Stimulated activated CD8-positive, alpha-beta memory T cell treated with anti-CD3 and anti-CD28 coated beads, Interleukin-7, amount 100 ng/mL, for 48 hours (primary cell): ENCODE results near the gene WDR45B.
A peak's percentile ranks its signal among the peaks of the same experiment; 100 is the strongest.

Experiments used
- DNase-seq, 2 donors: peaks; one replicate each; pipeline ENCODE4 v3.0.0-alpha.2; 2020; ENCODE audit warnings: low read depth in 1 of 2; ENCODE audit errors: extremely low read depth in 1 of 2

WDR45B gene

GRCh38 chr17:82678265-82678891 lies 30.1 kb upstream of the WDR45B start:
- no peak for DNase-seq

DNA sequence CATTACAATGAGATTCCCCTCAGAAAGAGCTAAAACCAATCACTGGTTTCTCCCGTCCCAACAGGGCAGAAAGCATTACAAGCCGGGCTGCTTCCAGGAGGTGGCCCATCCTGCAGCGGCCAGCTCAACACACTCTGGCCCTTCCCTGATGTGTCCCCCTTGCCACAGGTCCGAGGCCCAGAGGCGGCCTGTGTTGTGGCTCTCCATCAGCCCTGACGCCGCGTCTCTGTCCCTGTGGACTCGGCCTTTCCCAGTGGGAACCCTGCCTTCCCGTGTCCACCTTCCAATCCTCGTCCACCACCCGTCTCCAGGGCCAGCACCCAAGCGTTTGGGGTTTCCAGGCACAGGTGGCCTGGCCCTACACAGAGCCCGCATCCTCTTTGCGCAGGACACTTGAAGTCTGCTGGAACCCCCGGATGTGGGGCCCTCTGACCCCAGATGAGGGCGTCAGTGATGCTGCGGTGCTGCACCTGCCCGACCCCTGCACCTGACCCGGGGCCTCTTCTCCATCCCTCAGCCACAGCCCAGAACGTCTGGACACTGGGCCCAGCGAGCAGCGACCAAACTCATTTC lies 29.2 kb upstream of the WDR45B start:
- DNase-seq, result no peak

DNA sequence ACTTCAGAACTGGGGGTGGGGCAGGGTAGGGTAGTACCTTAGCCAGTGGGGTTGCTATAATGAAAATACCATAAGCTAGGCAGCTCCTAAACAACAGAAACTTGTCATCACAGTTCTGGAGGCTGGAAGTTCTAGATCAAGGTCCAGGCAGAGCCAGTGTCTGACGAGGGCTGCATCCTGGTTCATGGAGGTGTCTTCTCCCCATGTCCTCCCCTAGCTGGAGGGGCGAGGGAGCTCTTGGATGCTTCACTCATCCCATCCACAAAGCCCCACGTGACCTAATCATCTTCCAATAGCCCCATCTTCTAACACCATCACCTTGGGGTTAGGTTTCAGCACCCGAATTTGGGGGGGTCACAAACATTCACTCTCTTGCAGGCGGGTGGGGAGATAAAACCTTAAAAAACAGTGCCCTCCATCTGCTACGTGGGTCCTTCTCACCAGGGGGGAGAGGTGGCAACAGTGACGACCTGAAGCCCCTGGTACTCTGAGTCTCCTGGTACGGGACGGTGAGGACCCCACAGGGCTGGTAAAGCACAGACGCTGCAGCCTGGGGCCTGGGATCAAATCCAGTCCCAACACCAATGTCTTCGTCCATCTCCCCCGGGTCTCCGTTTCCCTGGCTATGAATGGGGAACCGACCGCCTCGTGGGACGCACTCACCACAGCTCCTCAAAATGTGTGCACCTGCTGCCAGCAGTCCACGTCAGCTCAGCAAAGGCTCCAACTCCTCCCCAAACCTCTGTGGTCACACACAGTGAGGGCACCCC lies 27.4 kb upstream of the WDR45B start:
- DNase-seq, result no peak

- no peak for DNase-seq
Measured at GRCh38 chr17:82674656-82675475, 26.6 kb upstream of the WDR45B start.

GRCh38 chr17:82670661-82671450 lies 22.6 kb upstream of the WDR45B start:
- no peak for DNase-seq

DNA sequence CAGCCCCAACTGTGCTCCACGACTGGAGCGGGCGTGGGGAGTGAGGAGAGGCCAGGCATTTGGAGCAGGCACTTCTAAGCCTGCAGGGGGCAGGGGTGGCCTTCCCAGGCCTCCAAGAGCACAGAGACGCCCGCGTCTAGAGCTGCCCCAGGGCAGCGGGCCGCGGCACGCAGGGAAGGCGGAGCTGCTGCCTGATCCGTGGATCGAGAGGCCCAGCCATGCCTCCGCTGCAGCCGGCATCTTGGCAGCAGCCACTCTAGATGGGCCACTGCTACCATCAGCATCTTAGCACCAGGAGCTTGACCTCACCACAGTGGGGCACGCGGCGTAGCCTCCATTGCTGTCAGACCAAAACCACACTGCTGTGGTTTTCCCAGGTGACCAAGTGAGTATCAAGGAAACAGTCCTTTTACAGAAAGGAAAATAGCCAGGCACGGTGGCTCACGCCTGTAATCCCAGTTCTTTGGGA lies 20.4 kb upstream of the WDR45B start:
- DNase-seq, result peak; percentile 24 to 25

DNA sequence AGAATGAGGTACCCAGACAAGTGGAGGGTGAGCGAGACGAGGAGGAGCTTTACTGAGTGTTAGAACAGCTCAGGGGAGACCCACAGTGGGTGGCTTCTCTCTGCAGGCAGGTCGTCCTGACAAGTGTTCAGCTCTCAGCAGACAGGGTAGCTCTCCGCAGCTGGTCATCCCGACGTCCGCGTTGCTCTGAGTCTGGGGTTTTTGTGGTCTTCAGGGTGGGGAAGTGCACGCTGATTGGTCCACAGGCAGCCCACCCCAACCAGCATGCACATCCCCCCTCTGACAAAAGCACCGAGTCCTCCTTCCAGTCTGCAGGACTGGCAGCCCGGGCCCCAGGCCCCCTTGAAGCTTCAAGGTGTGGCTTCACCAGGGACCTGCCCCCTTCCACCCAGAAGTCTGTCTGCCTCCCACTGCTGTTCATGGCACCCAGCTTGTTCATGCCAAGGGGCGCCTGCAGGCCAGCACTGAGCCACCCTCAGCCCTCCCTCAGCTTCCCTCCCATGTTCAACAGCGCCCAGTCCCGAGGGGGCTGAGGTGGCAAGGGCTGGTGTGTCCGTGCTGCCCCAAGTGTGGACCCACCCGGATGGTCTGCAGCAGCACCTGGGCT lies 19.9 kb upstream of the WDR45B start:
- DNase-seq, result no peak

DNA sequence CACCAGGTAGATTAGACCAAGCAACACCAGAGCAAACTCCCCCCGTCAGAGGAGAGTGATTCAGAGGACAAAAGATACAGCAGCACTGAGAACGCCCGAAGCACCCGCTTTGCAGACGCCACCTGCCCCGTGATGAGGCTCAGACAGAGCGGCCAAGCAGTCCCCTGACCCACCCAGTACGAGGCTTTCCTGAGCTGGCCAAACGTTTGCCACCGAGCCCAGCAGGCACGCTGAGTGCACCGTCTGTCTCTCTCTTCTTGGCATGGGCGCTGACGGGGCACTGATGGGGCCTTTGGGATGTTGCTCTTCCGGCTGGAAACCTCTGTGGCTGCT lies 19.4 kb upstream of the WDR45B start:
- DNase-seq, result no peak

DNA sequence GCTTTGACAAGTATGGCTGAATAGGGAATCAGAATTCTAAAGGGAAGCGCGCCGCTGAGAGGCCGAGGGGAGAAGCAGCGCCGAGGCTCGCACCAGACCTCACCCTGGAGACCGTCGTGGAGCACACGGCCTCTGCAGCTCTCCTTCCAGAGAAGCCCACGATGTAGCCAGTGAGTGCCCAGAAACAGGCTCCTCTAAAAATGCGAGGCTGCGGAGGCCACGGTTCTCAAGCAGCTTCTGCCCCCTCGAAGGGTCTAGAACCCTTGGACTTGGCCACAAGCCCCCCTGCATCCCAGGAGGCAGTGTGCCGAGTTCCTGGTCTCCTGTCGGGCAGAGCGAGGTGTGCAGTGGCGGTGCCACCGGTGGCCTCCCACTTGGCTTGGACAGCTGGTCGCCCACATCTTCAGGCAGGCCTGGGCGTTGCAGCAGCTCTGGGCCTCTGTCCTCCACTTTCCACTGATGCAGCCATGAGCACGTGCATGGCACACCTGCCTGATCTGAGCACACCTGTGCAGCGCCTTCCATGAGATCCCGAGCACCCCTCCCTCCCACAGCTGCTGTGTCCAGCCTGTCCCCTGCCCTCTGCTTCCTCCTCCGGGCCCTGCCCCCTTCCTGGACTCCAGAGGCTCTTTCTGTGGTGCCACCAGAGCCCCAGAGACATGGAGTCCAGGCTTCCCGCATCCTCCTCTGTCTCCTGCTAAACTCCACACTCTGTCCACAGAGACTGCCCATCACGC lies 18.9 kb upstream of the WDR45B start:
- no peak for DNase-seq

GRCh38 chr17:82665891-82666290 lies 17.6 kb upstream of the WDR45B start:
- no peak for DNase-seq

DNA sequence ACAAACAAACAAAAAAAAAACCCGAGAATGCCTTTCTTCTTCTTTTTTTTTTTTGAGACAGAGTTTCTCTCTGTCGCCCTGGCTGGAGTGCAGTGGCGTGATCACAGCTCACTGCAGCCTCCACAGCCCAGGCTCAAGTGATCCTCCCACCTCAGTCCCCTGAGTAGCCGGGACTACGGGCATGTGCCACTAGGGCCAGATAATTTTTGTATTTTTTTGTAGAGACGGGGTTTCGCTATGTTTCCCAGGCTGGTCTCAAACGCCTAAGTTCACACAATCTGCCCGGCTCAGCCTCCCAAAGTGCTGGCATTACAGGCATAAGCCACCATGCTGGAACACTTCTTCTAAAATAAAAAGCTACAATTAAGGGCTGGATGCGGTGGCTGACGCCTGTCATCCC lies 17.0 kb upstream of the WDR45B start:
- no peak for DNase-seq

DNA sequence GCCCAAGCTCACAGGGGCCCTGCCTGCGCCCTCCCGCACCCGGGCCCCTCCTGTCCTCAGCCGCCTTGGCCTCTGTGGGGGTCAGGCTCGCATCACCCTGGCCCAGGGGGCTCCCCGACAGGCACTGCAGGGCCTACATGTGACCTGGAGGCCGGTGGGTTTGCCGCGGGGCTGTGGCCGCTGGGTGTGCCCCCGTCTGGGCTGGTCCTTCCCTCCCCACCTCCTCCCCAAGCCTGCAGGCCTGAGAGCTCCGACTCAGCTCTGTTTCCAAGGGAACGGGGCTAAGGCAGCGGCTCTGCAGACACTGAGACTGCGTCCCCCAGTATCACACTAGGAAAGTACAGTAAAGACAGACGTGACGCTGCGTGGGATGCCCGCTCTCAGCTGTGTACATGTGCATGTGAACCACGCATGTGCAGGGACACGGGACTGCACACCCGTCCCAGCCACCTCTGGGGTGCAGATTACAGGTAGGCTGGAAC lies 16.5 kb upstream of the WDR45B start:
- no peak for DNase-seq

- DNase-seq, result no peak
Measured at GRCh38 chr17:82664276-82664575, 16.0 kb upstream of the WDR45B start.

GRCh38 chr17:82663381-82664275 lies 15.4 kb upstream of the WDR45B start:
- DNase-seq, result no peak

- DNase-seq, result no peak
Measured at GRCh38 chr17:82662711-82663261, 14.5 kb upstream of the WDR45B start.

GRCh38 chr17:82661717-82662683 lies 13.8 kb upstream of the WDR45B start:
- DNase-seq, result no peak

DNA sequence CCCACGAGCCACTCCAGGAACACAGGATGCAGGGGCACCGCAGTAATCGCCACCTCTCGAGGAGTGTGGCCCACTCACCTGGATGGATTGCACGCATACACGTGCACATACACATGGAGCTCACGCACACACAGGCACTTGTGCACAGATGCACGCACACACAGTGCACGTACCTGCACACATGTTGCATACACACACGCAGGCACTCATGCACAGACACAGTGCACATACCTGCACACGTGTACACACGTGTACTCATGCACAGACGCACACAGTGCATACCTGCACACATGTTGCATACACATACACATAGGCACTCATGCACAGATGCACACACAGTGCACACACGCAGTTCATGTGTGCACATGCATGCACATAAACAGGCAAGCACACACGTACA lies 11.6 kb upstream of the WDR45B start:
- DNase-seq, result no peak
